ENCODE data around the gene TNFRSF19. TPM values are rescaled to one million over a fixed set of nuclear protein-coding genes. Genes with fewer than 3 reads are reported as not detected.

TNFRSF19 gene
- total RNA-seq, 1 experiment from 2014 or later: 0.54 TPM

- Histone ChIP-seq H3K9me3 (ENCODE audit: control insufficient read depth, insufficient read depth, low read depth, low read length) (no peaks in the 10 kb centered on the region), H3K4me1 (ENCODE audit: control insufficient read depth, insufficient read depth, low read length) (no peaks in the 10 kb centered on the region), H3K36me3 (ENCODE audit: control insufficient read depth, insufficient read depth, low read length) (no peaks in the 10 kb centered on the region), H3K27ac (ENCODE audit: low read length) (no peak overlapping the region), H3K27me3 (ENCODE audit: control insufficient read depth, insufficient read depth, low read length) (no peaks in the 10 kb centered on the region; the same call in 1 of the 2 replicates), H3K4me3 (ENCODE audit: low read depth in 2 of 2, low read length in 2 of 2) (no peak overlapping the region)
- ChIA-PET POLR2A (no interaction called here), CTCF (no interaction called here)
- DNase-seq (ENCODE audit: low read depth, low spot score) (no peak), ATAC-seq (no peak)
- intact Hi-C loops (cut with micrococcal nuclease; ENCODE audit: unreplicated experiment) (no loop called here), in situ Hi-C loops (cut with HindIII; ENCODE audit: low pct_unique_long_range_greater_than_20kb, low sequenced_read_pairs) (no loop called here)
- TF ChIP-seq, protein P1, sequence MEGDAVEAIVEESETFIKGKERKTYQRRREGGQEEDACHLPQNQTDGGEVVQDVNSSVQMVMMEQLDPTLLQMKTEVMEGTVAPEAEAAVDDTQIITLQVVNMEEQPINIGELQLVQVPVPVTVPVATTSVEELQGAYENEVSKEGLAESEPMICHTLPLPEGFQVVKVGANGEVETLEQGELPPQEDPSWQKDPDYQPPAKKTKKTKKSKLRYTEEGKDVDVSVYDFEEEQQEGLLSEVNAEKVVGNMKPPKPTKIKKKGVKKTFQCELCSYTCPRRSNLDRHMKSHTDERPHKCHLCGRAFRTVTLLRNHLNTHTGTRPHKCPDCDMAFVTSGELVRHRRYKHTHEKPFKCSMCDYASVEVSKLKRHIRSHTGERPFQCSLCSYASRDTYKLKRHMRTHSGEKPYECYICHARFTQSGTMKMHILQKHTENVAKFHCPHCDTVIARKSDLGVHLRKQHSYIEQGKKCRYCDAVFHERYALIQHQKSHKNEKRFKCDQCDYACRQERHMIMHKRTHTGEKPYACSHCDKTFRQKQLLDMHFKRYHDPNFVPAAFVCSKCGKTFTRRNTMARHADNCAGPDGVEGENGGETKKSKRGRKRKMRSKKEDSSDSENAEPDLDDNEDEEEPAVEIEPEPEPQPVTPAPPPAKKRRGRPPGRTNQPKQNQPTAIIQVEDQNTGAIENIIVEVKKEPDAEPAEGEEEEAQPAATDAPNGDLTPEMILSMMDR (IDR thresholded peaks at IDR 0.05): no peak
- TF ChIP-seq SIN3A (IDR thresholded peaks at IDR 0.05; ENCODE audit: borderline replicate concordance, insufficient read depth, low read depth, low read length): no peak
- no peak for TF ChIP-seq REST (IDR thresholded peaks at IDR 0.05; ENCODE audit: insufficient read depth in 1 of 2, low read depth in 2 of 2, low read length in 1 of 2)
- no peak for TF ChIP-seq POLR2AphosphoS5 (IDR thresholded peaks at IDR 0.05; ENCODE audit: low read depth, low read length)
- no peak for TF ChIP-seq TCF7L2 (IDR thresholded peaks at IDR 0.05; ENCODE audit: low read depth, low read length)
- no TSS peak for BruUV-seq (replicated peaks)
Measured at GRCh38 chr13:23613596-23613995, 43.4 kb downstream of the TNFRSF19 start.

DNA sequence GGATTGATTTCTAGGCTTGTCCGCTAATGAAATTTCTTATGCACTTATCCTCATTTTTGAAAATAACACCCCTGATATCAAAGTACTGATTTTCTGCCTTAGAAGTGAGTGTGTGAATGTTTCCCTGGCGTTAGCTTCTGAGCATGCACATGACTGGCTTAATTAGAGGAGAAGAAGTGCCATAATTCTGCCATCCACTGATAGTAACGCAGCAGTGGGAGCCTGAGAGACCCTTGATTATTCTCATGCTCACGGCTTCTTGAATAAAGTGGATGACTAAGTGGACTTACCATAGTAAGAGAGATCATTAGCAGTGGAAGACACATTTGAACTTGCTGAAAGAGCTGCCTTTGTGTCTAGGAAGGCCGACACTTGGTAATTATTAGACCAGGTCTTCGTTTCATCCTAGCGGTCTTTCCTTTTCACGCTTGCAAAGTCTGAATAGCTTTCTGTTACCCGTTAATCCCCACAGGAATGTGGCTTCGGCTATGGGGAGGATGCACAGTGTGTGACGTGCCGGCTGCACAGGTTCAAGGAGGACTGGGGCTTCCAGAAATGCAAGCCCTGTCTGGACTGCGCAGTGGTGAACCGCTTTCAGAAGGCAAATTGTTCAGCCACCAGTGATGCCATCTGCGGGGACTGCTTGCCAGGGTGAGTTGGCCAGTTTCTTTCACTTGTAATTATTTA, 45.3 kb downstream of the TNFRSF19 start:
- no peak overlapping the region for H3K4me3 ChIP-seq (ENCODE audit: low read depth in 2 of 2, low read length in 2 of 2)
- BruUV-seq (replicated peaks): no TSS peak
- H3K4me1 ChIP-seq (ENCODE audit: control insufficient read depth, insufficient read depth, low read length): no peaks in the 10 kb centered on the region
- DNase-seq (ENCODE audit: low read depth, low spot score) (no peak), ATAC-seq (no peak)
- ChIA-PET CTCF (no interaction called here), POLR2A (no interaction called here)
- intact Hi-C loops (cut with micrococcal nuclease; ENCODE audit: unreplicated experiment): no loop called here
- H3K27ac ChIP-seq (ENCODE audit: low read length): no peak overlapping the region
- H3K9me3 ChIP-seq (ENCODE audit: control insufficient read depth, insufficient read depth, low read depth, low read length): no peaks in the 10 kb centered on the region
- in situ Hi-C loops (cut with HindIII; ENCODE audit: low pct_unique_long_range_greater_than_20kb, low sequenced_read_pairs): no loop called here
- TF ChIP-seq SIN3A (IDR thresholded peaks at IDR 0.05; ENCODE audit: borderline replicate concordance, insufficient read depth, low read depth, low read length) (no peak), REST (IDR thresholded peaks at IDR 0.05; ENCODE audit: insufficient read depth in 1 of 2, low read depth in 2 of 2, low read length in 1 of 2) (no peak), TCF7L2 (IDR thresholded peaks at IDR 0.05; ENCODE audit: low read depth, low read length) (no peak), POLR2AphosphoS5 (IDR thresholded peaks at IDR 0.05; ENCODE audit: low read depth, low read length) (no peak)
- TF ChIP-seq, protein P1 (IDR thresholded peaks at IDR 0.05): no peak
- no peaks in the 10 kb centered on the region; the same call in 1 of the 2 replicates for H3K27me3 ChIP-seq (ENCODE audit: control insufficient read depth, insufficient read depth, low read length)
- no peaks in the 10 kb centered on the region for H3K36me3 ChIP-seq (ENCODE audit: control insufficient read depth, insufficient read depth, low read length)

Measured in Panc1 (cell line).